Stimulated activated CD8-positive, alpha-beta memory T cell treated with anti-CD3 and anti-CD28 coated beads, Interleukin-7, amount 100 ng/mL, for 4 hours (primary cell): ENCODE data around the gene PIP4K2A.

Experiments
- DNase-seq, 2 donors: peaks; one replicate each; pipeline ENCODE4 v3.0.0-alpha.2; 2020; ENCODE audit warnings: low read depth in 2 of 2

PIP4K2A gene

DNA sequence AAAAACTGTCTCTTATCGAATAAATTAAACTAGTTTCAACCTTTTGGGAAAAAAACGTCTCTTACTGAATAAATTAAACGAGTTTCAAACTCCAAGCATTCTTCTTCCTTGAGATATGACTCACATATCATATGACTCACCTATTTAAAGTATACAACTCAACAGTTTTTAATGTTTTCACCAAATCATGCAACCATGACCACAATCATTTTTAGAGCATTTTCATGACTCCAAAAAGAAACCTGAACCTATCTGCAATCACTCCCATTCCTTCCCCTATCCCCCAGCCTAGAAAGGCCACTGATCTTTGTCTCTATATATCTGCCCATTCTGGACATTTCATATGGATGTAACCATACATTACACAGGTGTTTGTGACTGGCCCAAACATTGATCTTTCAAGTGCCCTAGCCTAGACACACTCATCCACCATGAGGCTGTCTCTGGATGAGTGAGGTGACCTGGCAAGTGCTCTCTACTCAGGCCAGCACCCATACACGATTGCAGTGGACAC, 115.3 kb downstream of the PIP4K2A start:
- no peak for DNase-seq

DNA sequence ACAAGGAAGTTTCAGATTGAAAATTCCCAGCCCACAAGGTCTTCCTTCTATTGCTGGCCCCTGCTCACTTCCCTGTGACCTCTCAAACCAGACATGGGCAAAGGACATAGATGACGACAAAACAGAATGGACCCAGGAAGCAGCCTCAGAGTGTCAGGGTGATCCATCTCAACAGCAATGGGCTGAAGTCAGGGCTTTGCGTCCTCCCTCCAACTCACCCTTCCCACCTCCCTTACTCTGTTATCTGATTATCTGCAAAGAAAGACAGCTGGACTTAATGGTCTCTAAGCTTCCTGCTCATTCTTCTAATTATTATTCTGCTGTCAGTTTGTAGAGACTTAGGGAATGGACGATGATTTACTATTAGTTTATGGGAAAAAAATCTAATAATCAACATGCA, 115.9 kb downstream of the PIP4K2A start:
- no peak for DNase-seq

DNA sequence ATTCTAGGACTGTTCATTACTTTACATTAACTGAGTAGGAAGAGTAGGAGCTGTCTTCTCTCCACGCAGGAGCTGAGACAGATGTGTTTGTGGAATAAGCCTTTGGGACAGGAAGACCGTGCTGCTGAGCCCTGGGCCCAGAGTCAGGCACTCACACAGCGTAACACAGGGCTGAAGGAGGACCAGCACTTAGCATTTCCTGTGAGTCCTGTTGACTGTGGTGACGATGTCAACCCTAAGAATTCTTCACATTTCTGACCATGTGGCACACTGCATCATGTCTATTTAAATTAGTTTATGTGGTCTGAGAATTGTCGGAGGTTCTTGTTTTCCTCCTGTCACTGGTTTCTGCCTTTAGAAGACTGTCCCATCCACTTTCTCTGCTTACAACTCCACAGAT, 117.2 kb downstream of the PIP4K2A start:
- peak in 1 of 2 donors; percentile 16 for DNase-seq

DNA sequence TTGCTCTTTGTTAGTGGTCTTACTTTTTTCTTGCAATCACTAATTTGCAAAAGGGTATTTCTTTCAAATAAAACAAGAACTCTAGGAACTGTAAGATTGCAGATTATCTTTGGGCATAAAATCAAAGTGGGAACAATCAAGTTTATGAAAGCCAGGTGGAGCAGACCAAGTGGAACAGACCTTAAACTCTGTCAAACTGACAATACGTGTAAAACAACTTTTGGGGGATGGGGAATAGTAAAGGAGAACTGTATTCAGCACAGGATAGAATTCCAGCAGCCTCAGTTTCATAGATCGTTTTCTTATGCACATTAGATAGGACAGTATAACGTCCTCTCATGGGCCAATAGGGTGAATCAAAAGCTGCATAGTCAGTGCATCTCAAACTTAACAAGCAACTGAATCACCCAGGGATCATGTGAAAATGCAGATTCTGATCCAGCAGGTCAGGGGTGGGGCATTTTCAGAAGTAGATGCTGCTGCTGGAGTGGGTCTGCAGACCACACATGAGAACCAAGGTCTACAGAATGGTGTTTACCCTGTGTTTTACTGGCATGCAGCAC, 120.7 kb downstream of the PIP4K2A start:
- DNase-seq = no peak

DNA sequence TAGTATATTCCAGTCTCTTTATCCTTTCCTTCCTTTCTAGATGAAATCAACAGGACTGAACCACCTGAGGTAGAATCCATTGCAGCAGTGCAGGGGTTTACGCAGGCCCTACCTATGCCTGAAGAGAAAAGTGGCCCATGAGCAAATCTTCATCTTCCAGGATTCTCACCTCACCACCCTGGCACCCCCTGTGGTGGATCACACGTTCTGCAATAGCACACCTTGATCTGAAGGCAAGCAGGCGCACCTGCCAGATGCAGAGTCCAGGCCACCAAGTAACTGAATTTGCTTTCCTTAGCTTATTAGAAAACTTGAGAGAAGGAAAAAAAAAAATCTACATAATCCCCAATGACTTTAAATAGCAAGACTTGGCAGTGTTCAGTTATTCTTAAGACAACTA, 121.4 kb downstream of the PIP4K2A start:
- DNase-seq = no peak

DNA sequence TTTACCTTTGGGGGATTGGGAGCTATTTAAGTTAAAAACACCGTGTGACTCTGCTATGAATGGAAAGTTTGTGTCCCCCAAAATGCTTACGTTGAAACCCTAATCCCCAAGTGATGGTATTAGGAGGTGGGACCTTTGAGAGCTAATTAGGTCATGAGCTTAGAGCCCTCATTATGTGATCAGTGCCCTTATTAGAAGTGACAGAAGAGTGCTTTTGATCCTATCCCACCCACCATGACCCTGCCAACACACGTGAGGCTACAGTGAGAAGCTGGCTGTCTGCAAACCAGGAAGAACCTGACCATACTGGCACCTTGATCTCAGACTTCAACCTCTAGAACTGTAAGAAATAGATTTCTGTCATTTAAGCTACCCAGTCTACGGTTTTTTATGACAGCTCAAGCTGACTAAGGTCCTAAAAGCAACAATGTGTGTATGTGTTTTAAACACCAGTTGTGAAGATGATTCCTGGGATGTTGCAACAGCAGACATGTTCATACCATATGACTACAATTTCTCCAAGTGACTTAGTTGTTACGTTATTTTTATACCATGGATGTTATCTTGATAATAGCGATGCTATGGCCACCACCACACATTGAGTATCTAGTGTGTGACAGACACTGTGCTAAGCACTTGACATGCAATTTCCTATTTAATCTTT, 124.4 kb downstream of the PIP4K2A start:
- no peak for DNase-seq

DNA sequence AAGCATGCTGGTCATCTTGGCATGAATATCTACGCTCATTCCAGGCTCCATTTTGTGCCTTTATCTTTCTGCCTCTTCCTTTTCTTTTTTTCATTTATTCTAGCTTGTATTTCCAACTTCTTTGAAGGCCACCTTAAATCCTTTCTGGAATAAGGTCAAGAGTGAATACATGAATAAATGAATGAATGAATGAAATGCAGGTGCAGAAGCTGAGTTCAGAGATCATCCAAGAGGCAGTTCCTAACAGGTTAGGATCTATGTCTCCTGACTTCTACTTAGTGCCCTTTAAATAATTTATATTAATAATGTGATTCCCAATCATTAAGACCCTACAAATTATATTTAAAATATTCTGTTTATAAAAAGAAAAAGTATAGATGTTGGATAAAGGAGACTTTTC, 125.9 kb downstream of the PIP4K2A start:
- no peak for DNase-seq

DNA sequence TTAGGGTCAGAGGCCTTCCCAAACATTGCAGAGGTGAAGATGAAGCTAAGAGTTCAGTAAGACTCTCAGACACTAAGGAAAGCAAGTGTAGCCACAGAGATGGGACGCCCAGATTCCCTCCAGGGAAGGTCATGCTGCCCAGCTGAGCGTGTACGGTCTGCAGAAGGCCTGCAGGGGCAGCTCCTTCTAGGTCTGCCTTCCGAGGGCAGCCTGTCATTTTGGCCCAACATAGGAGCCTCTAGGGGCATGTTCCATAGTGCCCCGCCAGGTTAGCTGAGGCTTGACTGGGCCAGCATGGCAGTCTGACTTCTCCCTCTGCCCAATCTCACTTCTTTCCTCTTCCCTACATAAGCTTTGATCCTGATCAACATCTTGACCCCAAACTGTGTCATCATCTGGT, 130.7 kb downstream of the PIP4K2A start:
- no peak for DNase-seq

DNA sequence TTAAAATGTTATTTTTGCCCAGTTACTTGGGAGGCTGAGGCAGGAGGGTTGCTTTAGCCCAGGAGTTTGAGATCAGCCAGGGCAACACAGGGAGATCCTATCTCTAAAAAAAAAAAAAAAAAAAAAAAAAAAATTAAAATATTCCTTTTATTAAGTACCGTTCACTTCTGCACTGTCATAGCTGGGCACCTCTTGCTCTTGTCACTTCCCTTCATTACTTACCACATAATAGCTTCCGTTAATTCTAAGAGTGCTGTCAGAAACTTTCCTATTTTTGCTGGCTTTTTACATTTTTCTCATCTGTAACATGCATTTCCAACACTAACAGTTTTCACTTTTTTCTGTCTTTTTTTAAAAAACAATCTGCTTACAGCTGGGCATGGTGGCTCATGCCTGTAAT, 132.9 kb downstream of the PIP4K2A start:
- no peak for DNase-seq

DNA sequence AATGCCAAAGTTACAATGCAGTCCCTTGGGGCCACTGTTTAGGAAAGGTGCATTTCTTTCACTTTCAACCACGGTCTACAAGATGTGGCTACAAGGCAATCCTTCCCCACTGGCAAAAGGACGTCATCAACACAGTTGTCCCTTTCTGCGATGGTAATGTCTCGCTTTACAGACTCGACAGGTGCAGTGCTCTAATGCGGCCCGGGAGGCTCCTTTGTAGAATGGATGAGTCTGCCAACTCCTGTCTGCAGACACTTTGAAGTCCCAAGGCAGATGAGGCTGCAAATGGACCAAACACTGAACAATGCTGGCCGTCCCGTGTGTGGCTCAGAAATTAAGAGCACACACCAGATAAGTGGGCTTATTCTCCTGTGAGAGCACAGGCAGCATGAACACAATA, 133.7 kb downstream of the PIP4K2A start:
- no peak for DNase-seq

DNA sequence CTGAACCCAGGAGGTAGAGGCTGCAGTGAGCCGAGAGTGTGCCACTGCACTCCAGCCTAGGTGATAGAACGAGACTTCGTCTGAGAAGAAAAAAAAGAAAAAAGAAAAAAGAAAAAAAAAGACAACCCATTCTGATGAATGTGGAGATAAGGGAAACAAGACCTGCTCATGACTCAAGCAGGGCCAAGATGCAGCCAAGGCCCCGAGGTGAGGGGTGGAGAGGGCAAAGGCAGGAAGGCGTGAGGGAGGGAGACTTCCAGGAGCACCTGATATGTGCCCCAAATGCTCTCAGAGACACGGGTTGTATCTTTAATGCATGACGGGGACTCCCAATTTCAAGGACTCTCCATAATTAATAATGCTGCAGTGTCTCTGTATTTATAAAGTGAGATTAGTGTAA, 134.6 kb downstream of the PIP4K2A start:
- DNase-seq = no peak

DNA sequence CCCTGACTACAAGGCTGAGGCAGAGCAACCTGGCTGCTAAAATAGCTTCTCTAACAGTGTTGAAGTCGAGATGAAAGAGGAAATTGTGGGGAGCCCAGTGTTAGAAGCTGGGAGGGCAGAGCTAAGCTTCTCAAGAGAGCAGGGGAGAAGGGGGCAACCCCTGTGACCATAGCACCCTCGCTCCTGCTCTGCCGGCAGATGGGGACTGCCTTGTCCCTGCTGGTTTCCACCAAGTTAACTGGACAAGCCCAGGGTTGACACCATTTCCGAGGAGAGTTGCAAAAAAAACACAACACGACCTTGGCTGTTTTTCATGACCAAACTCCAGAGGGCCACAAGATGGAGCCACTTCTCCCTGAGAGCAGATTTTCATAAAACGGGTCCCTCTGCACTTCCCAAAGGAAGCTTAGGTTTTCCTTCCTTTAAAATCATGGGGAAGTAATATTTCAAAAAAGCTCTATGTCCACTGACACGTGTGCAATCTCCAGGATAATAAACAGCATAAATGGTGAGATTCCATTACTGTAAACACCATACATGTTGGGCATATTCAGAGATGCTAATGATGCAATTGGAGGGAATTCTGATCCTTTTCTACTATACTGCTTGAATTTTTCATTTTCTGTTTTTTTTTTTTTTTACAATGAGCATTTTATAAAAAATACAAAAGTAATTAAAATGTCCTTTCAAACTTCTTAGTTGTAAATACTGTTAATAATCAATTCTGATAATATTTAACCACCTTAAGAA, 140.4 kb downstream of the PIP4K2A start:
- DNase-seq = peak; percentile 3 to 4

DNA sequence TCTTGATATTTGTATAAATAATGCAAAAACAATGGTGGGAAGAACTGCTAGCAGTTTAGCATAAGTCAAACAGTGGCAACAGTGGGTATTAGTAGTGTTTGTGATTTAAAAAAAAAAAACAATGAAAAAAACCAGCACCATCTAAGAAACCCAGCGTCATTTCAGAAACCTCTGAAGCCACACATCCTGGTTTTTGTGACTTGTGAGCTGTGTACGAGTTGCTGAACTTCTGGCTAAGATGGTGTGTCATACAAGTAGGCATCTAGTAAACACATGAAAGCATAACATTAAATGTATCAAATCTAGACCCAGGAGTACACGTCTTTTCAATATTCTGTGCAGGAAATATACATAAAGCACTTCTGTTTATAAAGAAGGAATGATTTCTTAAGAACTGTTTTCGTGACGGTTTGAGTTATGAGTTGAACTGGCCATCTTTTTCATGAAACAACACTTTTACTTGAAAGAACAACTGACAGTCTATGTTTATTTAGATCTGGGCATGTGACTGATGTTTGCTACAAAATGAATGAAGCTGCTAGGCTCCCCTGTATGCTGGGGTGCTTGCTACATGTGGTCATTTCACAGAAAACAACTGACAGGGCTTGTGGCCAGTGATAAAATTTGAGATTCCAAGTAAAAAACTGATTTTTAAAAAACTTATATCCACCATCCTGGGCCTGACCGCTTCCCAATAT, 143.5 kb downstream of the PIP4K2A start:
- DNase-seq = peak in 1 of 2 donors; percentile 10

DNA sequence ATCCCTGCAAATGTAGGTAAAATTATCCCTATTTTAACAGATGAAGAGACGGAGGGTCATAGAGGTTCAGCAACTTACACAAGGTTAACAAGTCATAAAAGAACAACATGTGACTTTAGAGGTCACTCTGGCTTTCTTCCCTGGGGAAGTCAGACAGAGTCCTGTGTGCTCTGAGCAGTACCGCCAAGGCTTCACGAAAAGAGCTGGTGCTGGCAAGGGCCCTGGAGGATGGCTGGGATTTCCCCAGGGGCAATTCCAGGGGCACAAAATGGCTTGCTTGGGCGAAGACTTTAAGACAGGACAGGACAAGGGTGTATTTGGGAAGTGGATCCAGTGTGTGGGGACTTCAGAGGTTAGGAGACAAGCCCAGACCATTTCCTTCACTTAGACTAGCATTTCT, 144.1 kb downstream of the PIP4K2A start:
- no peak for DNase-seq

DNA sequence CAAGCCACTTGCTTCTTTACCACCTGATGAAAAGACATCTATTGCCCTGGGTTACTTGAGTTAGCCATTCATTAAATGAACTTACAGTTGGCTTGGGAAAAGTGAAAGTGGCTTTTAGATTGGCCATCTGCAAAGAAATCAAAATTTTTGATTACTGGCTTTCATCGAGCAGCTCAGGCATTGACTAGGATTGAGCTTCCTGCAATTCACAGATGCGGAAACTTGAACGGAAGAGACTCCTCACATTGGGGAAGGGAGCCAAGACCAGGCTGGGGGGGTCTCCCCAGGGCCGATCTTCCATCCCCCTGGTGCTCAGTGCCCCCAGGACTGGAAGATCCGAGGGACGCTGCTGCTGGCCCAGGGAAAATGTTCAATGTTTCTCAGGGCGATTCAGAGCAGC, 145.4 kb downstream of the PIP4K2A start:
- no peak for DNase-seq

DNA sequence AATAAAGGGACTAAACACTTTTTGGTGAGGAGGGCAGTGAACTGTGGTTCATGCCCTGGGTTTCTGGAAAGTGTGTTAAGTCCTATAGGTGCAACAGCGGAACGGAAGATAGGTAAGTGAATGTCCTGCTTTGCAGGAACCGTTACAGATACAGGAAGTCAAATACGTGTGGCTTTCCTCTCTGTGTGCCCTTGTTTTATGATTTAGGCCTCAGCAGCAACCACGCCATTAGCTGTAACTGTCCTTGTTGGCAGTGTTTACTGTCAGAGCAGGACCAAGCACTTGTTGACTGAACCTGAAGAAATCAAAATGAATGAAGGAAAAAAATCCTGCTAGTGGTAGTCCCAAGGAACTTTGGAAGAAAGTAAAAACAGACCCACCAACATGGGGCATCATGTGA, 150.3 kb downstream of the PIP4K2A start:
- DNase-seq = no peak

DNA sequence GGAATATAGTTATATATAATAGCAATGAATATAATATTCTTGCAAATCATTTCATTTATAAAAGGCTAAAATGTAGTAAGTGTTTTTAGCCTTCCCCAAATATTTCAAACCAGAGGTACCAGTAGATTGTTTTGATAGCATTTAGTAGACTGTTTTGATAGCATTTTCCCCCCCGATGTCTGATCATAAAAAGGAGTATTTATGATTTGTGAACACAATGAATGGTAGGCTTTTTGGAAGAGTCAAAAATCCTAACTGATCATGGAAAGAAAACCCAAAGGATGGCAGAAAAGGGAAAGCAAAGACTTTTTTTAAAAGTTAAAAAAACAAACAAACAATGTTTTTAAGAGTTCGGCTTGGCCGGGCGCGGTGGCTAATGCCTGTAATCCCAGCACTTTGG, 152.5 kb downstream of the PIP4K2A start:
- no peak for DNase-seq

DNA sequence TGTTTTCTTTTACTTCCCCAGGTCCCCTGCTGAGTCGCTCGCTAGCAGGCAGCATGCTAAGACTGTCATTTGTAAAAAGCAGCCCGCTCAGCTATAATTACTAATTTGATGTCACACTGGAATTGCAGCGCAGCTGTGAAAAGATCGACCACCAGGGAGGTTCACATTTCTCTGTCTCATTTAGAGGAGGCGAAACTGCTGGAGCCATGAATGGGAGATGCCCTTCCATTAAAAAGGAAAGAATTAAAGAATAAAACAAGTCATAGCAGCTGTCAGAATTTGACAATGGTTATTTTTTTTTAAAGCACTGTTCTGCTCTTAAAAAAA, 153.5 kb downstream of the PIP4K2A start:
- DNase-seq = no peak

DNA sequence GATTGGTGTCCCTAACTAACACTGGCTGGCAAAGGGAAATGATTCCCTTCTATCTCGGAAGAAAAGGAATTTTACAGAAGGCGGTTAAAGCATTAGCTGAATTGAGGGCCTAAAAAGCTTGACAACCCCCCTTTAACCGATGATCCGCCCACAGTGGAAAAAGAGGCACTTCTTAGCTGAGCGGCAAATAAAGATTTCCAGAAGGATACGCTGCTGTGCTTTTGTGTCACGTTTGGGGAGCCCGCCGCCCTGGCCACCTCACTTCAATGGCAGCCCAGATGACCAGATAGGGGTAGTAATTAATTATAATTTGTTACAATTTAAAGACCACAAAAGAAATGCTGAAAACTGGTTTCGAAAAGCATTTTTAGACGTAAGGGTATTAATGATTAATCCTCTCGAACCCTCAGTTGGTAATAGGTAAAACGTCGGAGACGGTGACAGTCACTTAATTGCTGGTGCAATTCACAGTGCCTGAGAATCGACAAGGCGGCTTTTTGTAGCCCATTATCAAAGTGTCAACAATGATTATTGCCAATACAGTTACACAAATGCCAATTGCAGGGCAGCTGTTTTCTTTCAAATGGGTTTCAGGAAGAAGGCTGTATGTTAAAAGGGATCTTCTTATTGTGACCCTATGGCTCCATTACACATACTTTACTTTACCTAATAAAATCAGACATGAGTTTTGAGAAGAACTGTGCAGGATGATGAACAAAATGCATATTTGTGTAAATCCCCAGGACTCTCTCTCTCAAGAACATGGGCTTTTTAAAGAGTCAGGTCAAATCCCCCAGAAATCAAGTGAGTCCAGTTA, 154.1 kb downstream of the PIP4K2A start:
- DNase-seq = no peak

DNA sequence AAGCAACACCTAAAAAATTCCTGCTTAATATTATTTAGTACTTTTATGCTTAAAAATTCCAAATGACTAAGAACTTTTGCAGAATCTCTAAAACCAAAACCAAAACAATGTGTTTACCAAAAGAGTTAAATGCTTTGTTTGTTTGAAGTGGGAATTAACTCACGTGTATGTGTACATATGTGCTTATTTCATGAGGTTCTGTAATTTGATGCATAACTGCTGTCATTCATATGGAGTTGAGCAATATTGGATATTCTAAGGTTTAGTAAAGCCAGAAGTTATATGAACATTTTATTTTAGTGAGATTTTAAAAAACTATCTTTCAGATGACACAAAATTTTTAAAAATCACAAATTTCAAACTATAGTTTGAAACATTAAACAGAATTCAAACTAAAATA, 157.1 kb downstream of the PIP4K2A start:
- no peak for DNase-seq

DNA sequence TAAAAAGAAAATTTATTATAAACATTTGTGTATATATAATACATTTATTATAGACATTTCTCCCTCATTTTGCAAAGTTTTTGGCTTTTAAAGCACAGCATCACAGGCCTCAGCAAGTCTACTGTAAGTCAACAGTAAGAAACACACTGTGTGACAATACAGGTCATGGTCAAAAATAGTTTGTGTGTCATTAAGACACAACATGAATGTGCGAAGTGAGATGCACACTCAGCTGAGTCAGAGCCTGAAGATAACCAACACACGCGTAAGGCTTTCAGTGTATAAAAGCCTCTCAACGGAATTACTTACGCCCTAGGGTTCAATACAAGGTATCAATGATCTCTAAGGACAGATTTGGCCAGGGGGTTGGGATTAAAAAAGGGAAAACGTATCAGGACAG, 157.6 kb downstream of the PIP4K2A start:
- no peak for DNase-seq
